WTC11 (cell line): Measurements from ENCODE around the gene SLC38A3. TPM values are rescaled to one million over a fixed set of nuclear protein-coding genes. Genes with fewer than 3 reads are reported as not detected.

Experiments used
- ATAC-seq: fragments of 200-7000 bp; cut with Tn5 transposase; 2 replicates; pipeline ENCODE4 v1.10.0; 2021; ENCODE audit warnings: mild to moderate bottlenecking, moderate library complexity
- CTCF ChIA-PET: fragments of 300-600 bp; sonication (Branson Sonifier 250); formaldehyde crosslinking; loops from one replicate; lab custom pipeline; 2021; ENCODE audit warnings: antibody characterized with exemption; lab: Charles Lee
- POLR2A ChIA-PET: fragments of 350-600 bp; sonication (Branson Sonifier 250); formaldehyde crosslinking; loops from one replicate; lab custom pipeline; 2021; ENCODE audit warnings: antibody characterized with exemption; lab: Charles Lee
- DNase-seq: peaks from one replicate; pipeline ENCODE4 v3.0.0; 2021; ENCODE audit warnings: low spot score
- H3K27ac Mint-ChIP-seq: 2 replicates; pipeline ENCODE4 v1.8.0; 2021; ENCODE audit warnings: mixed read lengths
- H3K27me3 Mint-ChIP-seq: 2 replicates; pipeline ENCODE4 v1.8.0; 2021; ENCODE audit warnings: low read depth, mild to moderate bottlenecking, moderate library complexity, mixed read lengths
- H3K36me3 Mint-ChIP-seq: 2 replicates; pipeline ENCODE4 v1.8.0; 2021; ENCODE audit warnings: mixed read lengths
- H3K4me1 Mint-ChIP-seq: 2 replicates; pipeline ENCODE4 v1.8.0; 2022; ENCODE audit warnings: mixed read lengths
- H3K4me3 Mint-ChIP-seq: 2 replicates; pipeline ENCODE4 v1.8.0; 2021; ENCODE audit warnings: mild to moderate bottlenecking, moderate library complexity, mixed read lengths
- H3K9me3 Mint-ChIP-seq: 2 replicates; pipeline ENCODE4 v1.8.0; 2021; ENCODE audit warnings: mixed read lengths
- AFF4 ChIP-seq: sonication (generic); formaldehyde crosslinking; IDR thresholded peaks from 2 replicates; pipeline ENCODE4 v1.8.1; 2023; ENCODE audit warnings: mild to moderate bottlenecking, missing genetic modification reagents, borderline replicate concordance
- ATF1 ChIP-seq: sonication (generic); formaldehyde crosslinking; IDR thresholded peaks from 2 replicates; pipeline ENCODE4 v1.8.1; 2023; ENCODE audit warnings: mild to moderate bottlenecking, moderate library complexity, missing genetic modification reagents
- KAT7 ChIP-seq: sonication (generic); formaldehyde crosslinking; IDR thresholded peaks from 2 replicates; pipeline ENCODE4 v1.8.1; 2023; ENCODE audit warnings: missing genetic modification reagents, mild to moderate bottlenecking, borderline replicate concordance
- MXD4 ChIP-seq: fragments of 250-450 bp; sonication (Bioruptor Pico); IDR thresholded peaks from 2 replicates; pipeline ENCODE4 v1.8.0; 2021; ENCODE audit warnings: mild to moderate bottlenecking, moderate library complexity, borderline replicate concordance
- NFYB ChIP-seq: sonication (generic); formaldehyde crosslinking; conservative IDR thresholded peaks from 2 replicates; pipeline ENCODE4 v1.8.0; 2022; ENCODE audit warnings: low read depth, missing genetic modification reagents
- SMAD4 ChIP-seq: sonication (generic); formaldehyde crosslinking; IDR thresholded peaks from 2 replicates; pipeline ENCODE4 v1.8.0; 2022; ENCODE audit warnings: mild to moderate bottlenecking, missing genetic modification reagents
- TP53 ChIP-seq: sonication (generic); formaldehyde crosslinking; IDR thresholded peaks from 2 replicates; pipeline ENCODE4 v1.8.1; 2023; ENCODE audit warnings: mild to moderate bottlenecking, missing genetic modification reagents
- ZNF232 ChIP-seq: sonication (generic); formaldehyde crosslinking; IDR thresholded peaks from 2 replicates; pipeline ENCODE4 v1.8.0; 2022; ENCODE audit warnings: mild to moderate bottlenecking, missing genetic modification reagents
- ZNF423 ChIP-seq: fragments of 250-450 bp; sonication (Bioruptor Pico); IDR thresholded peaks from 2 replicates; pipeline ENCODE4 v2.1.2; 2022; ENCODE audit warnings: mild to moderate bottlenecking, moderate library complexity
- total RNA-seq: library from RNA; stranded (reverse); gene quantifications from 3 replicates; pipeline ENCODE4 v1.2.3, GENCODE V29; 2021
- TF ChIP-seq, protein P1 (sequence below): sonication (generic); formaldehyde crosslinking; IDR thresholded peaks from 2 replicates; pipeline ENCODE4 v1.8.0; 2023; ENCODE audit warnings: missing genetic modification reagents, mild to moderate bottlenecking, borderline replicate concordance
- TF ChIP-seq, protein P2 (sequence below): fragments of 200-600 bp; IDR thresholded peaks from 2 replicates; pipeline ENCODE4 v1.8.0; 2022; ENCODE audit warnings: antibody characterized with exemption
- TF ChIP-seq, protein P3 (sequence below): fragments of 250-450 bp; sonication (Bioruptor Pico); IDR thresholded peaks from 2 replicates; pipeline ENCODE4 v1.9.0; 2021; ENCODE audit warnings: mild to moderate bottlenecking

Gene SLC38A3
- total RNA-seq, 1 experiment from 2014 or later = 0.90 TPM

- ChIA-PET CTCF (interaction anchor here (0.6 to 8.0 kb wide), 10 partner anchors 8 to 258 kb away, joined by 3 to 126 read pairs (median 10); no protein-coding TSS in a partner anchor), POLR2A (interaction anchor here (0.6 kb wide), 1 partner anchor 127 kb away, joined by 4 read pairs; no protein-coding TSS in a partner anchor)
These were observed 6.9 kb downstream of the SLC38A3 start for GRCh38 chr3:50211930-50212329.

GRCh38 chr3:50212502-50212901, 7.4 kb downstream of the SLC38A3 start:
- peaks cover 3% of the 10 kb centered on the region for H3K27me3 Mint-ChIP-seq
- peak; percentile 50 for DNase-seq

More at GRCh38 chr3:50211930-50212329, 6.9 kb downstream of the SLC38A3 start:
- Mint-ChIP-seq H3K4me3 (no peak overlapping the region), H3K27ac (no peak overlapping the region), H3K36me3 (no peaks in the 10 kb centered on the region), H3K9me3 (no peaks in the 10 kb centered on the region), H3K27me3 (peaks cover 9% of the 10 kb centered on the region), H3K4me1 (peaks cover 6% of the 10 kb centered on the region; the same call in 1 of the 2 replicates)
- no peak for DNase-seq
- no peak for ATAC-seq
- TF ChIP-seq ZNF423 (CRISPR knock-in tag) (no peak), ATF1 (no peak), KAT7 (CRISPR knock-in tag) (no peak), SMAD4 (no peak)

GRCh38 chr3:50212971-50213370, 7.9 kb downstream of the SLC38A3 start:
- no peak overlapping the region for H3K27ac Mint-ChIP-seq
- no peaks in the 10 kb centered on the region for H3K27me3 Mint-ChIP-seq
- DNase-seq (no peak), ATAC-seq (no peak)
- peaks cover 6% of the 10 kb centered on the region; the same call in 1 of the 2 replicates for H3K4me1 Mint-ChIP-seq
- no peak for TF ChIP-seq ZNF232 (CRISPR knock-in tag)
- TF ChIP-seq ZNF423 (CRISPR knock-in tag) = no peak
- TF ChIP-seq ATF1 = no peak
- TF ChIP-seq AFF4 = no peak
- no peak for TF ChIP-seq TP53
- TF ChIP-seq, protein P1, sequence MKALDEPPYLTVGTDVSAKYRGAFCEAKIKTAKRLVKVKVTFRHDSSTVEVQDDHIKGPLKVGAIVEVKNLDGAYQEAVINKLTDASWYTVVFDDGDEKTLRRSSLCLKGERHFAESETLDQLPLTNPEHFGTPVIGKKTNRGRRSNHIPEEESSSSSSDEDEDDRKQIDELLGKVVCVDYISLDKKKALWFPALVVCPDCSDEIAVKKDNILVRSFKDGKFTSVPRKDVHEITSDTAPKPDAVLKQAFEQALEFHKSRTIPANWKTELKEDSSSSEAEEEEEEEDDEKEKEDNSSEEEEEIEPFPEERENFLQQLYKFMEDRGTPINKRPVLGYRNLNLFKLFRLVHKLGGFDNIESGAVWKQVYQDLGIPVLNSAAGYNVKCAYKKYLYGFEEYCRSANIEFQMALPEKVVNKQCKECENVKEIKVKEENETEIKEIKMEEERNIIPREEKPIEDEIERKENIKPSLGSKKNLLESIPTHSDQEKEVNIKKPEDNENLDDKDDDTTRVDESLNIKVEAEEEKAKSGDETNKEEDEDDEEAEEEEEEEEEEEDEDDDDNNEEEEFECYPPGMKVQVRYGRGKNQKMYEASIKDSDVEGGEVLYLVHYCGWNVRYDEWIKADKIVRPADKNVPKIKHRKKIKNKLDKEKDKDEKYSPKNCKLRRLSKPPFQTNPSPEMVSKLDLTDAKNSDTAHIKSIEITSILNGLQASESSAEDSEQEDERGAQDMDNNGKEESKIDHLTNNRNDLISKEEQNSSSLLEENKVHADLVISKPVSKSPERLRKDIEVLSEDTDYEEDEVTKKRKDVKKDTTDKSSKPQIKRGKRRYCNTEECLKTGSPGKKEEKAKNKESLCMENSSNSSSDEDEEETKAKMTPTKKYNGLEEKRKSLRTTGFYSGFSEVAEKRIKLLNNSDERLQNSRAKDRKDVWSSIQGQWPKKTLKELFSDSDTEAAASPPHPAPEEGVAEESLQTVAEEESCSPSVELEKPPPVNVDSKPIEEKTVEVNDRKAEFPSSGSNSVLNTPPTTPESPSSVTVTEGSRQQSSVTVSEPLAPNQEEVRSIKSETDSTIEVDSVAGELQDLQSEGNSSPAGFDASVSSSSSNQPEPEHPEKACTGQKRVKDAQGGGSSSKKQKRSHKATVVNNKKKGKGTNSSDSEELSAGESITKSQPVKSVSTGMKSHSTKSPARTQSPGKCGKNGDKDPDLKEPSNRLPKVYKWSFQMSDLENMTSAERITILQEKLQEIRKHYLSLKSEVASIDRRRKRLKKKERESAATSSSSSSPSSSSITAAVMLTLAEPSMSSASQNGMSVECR (CRISPR knock-in tag) = no peak
- no peak for TF ChIP-seq MXD4 (CRISPR knock-in tag)
- no peaks in the 10 kb centered on the region for H3K9me3 Mint-ChIP-seq
- ChIA-PET CTCF (interaction anchor here (0.8 to 8.0 kb wide), 7 partner anchors 7 to 92 kb away, joined by 3 to 126 read pairs (median 10); partner anchors contain the start of gene SLC38A3), POLR2A (no interaction called here)
- H3K4me3 Mint-ChIP-seq = no peak overlapping the region
- no peaks in the 10 kb centered on the region for H3K36me3 Mint-ChIP-seq

More at GRCh38 chr3:50212502-50212901, 7.4 kb downstream of the SLC38A3 start:
- Mint-ChIP-seq H3K36me3 (no peaks in the 10 kb centered on the region), H3K9me3 (no peaks in the 10 kb centered on the region), H3K4me3 (no peak overlapping the region), H3K27ac (no peak overlapping the region), H3K4me1 (peaks cover 6% of the 10 kb centered on the region; the same call in 1 of the 2 replicates)
- TF ChIP-seq, protein P2, sequence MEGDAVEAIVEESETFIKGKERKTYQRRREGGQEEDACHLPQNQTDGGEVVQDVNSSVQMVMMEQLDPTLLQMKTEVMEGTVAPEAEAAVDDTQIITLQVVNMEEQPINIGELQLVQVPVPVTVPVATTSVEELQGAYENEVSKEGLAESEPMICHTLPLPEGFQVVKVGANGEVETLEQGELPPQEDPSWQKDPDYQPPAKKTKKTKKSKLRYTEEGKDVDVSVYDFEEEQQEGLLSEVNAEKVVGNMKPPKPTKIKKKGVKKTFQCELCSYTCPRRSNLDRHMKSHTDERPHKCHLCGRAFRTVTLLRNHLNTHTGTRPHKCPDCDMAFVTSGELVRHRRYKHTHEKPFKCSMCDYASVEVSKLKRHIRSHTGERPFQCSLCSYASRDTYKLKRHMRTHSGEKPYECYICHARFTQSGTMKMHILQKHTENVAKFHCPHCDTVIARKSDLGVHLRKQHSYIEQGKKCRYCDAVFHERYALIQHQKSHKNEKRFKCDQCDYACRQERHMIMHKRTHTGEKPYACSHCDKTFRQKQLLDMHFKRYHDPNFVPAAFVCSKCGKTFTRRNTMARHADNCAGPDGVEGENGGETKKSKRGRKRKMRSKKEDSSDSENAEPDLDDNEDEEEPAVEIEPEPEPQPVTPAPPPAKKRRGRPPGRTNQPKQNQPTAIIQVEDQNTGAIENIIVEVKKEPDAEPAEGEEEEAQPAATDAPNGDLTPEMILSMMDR = 0 out of 2 replicates have a peak, but pooled peaks have one; percentile 12
- TF ChIP-seq, protein P3, sequence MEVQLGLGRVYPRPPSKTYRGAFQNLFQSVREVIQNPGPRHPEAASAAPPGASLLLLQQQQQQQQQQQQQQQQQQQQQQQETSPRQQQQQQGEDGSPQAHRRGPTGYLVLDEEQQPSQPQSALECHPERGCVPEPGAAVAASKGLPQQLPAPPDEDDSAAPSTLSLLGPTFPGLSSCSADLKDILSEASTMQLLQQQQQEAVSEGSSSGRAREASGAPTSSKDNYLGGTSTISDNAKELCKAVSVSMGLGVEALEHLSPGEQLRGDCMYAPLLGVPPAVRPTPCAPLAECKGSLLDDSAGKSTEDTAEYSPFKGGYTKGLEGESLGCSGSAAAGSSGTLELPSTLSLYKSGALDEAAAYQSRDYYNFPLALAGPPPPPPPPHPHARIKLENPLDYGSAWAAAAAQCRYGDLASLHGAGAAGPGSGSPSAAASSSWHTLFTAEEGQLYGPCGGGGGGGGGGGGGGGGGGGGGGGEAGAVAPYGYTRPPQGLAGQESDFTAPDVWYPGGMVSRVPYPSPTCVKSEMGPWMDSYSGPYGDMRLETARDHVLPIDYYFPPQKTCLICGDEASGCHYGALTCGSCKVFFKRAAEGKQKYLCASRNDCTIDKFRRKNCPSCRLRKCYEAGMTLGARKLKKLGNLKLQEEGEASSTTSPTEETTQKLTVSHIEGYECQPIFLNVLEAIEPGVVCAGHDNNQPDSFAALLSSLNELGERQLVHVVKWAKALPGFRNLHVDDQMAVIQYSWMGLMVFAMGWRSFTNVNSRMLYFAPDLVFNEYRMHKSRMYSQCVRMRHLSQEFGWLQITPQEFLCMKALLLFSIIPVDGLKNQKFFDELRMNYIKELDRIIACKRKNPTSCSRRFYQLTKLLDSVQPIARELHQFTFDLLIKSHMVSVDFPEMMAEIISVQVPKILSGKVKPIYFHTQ (CRISPR knock-in tag) = no peak
- no peak for TF ChIP-seq NFYB (CRISPR knock-in tag)
- ChIA-PET CTCF (interaction anchor here (0.8 to 8.0 kb wide), 9 partner anchors 8 to 92 kb away, joined by 3 to 126 read pairs (median 10); partner anchors contain the start of gene SLC38A3), POLR2A (no interaction called here)
- ATAC-seq = peak; percentile 82
